ENCODE data around the gene MLLT1. TPM values are rescaled to one million over a fixed set of nuclear protein-coding genes. Genes with fewer than 3 reads are reported as not detected.

MLLT1 gene
- total RNA-seq, 4 donors from 2014 or later, result 21.5 to 46.9 (median 33.4) TPM

- TF ChIP-seq EP300 (IDR thresholded peaks at IDR 0.05), result no peak
- H3K4me3 ChIP-seq, result no peak overlapping the region
- H3K9me3 ChIP-seq, result no peaks in the 10 kb centered on the region
- peak overlapping the region in 1 of 4 donors; percentile 13 for H3K27ac ChIP-seq (replicated peaks in 1 of 4)
- H3K27me3 ChIP-seq, result no peaks in the 10 kb centered on the region
- H3K4me1 ChIP-seq, result peaks cover 72 to 96% (median 91%) of the 10 kb centered on the region in 4 donors
- H3K36me3 ChIP-seq, result no peaks in the 10 kb centered on the region
- intact Hi-C loops (cut with DNase I), result no loop called here
- WGBS, result 96% methylated on average over 11 of the region's 24 CpGs
- DNase-seq (ENCODE audit: extremely low spot score), result no peak
Measured at GRCh38 chr19:6239871-6240676, 39.7 kb downstream of the MLLT1 start.

GRCh38 chr19:6239401-6239844, 40.4 kb downstream of the MLLT1 start:
- TF ChIP-seq POLR2AphosphoS5 (IDR thresholded peaks at IDR 0.05), result no peak
- TF ChIP-seq CTCF (IDR thresholded peaks at IDR 0.05), result no peak
- no peak for TF ChIP-seq EP300 (IDR thresholded peaks at IDR 0.05)
- TF ChIP-seq POLR2A (IDR thresholded peaks at IDR 0.05; ENCODE audit: low read depth), result no peak
- 76% methylated on average over 6 of the region's 11 CpGs for WGBS

GRCh38 chr19:6238643-6239281, 41.0 kb downstream of the MLLT1 start:
- no peak for DNase-seq (ENCODE audit: extremely low spot score)
- Histone ChIP-seq H3K4me3 (peak overlapping the region in 1 of 4 donors; percentile 1), H3K9me3 (no peaks in the 10 kb centered on the region), H3K27me3 (no peaks in the 10 kb centered on the region), H3K36me3 (no peaks in the 10 kb centered on the region), H3K4me1 (peaks cover 85 to 98% (median 98%) of the 10 kb centered on the region in 4 donors), H3K27ac (replicated peaks in 1 of 4) (peak overlapping the region; percentile 43 to 70 (median 59))
- intact Hi-C loops (cut with DNase I), result no loop called here
- 49% methylated on average over 20 of the region's 24 CpGs for WGBS
- TF ChIP-seq CTCF (IDR thresholded peaks at IDR 0.05) (no peak), POLR2A (IDR thresholded peaks at IDR 0.05; ENCODE audit: low read depth) (no peak), POLR2AphosphoS5 (IDR thresholded peaks at IDR 0.05) (no peak), EP300 (IDR thresholded peaks at IDR 0.05) (no peak)

More at GRCh38 chr19:6239401-6239844, 40.4 kb downstream of the MLLT1 start:
- no peak for DNase-seq (ENCODE audit: extremely low spot score)
- Histone ChIP-seq H3K9me3 (no peaks in the 10 kb centered on the region), H3K4me3 (no peak overlapping the region), H3K27me3 (no peaks in the 10 kb centered on the region), H3K36me3 (no peaks in the 10 kb centered on the region), H3K27ac (replicated peaks in 1 of 4) (peak overlapping the region; percentile 43 to 70 (median 59)), H3K4me1 (peaks cover 79 to 98% (median 97%) of the 10 kb centered on the region in 4 donors)
- intact Hi-C loops (cut with DNase I), result no loop called here

GRCh38 chr19:6238256-6238642, 41.5 kb downstream of the MLLT1 start:
- no peaks in the 10 kb centered on the region for H3K36me3 ChIP-seq
- intact Hi-C loops (cut with DNase I), result no loop called here
- no peak overlapping the region for H3K4me3 ChIP-seq
- H3K27me3 ChIP-seq, result no peaks in the 10 kb centered on the region
- H3K27ac ChIP-seq (replicated peaks in 1 of 4), result peak overlapping the region; percentile 43 to 70 (median 59)
- no peak for TF ChIP-seq POLR2AphosphoS5 (IDR thresholded peaks at IDR 0.05)
- TF ChIP-seq POLR2A (IDR thresholded peaks at IDR 0.05; ENCODE audit: low read depth), result no peak
- no peak for TF ChIP-seq CTCF (IDR thresholded peaks at IDR 0.05)
- no peak for TF ChIP-seq EP300 (IDR thresholded peaks at IDR 0.05)
- H3K9me3 ChIP-seq, result no peaks in the 10 kb centered on the region
- DNase-seq (ENCODE audit: extremely low spot score), result no peak
- 38% methylated on average over 6 of the region's 6 CpGs for WGBS
- H3K4me1 ChIP-seq, result peaks cover 85 to 98% (median 98%) of the 10 kb centered on the region in 4 donors
